Measurements from ENCODE around the gene KCNQ1OT1.
A peak's percentile ranks its signal among the peaks of the same experiment; 100 is the strongest.

The KCNQ1OT1 gene

GRCh38 chr11:2630679-2631078, 69.1 kb downstream of the KCNQ1OT1 start:
- Mint-ChIP-seq H3K36me3 (peaks cover 90% of the 10 kb centered on the region), H3K4me1 (no peaks in the 10 kb centered on the region), H3K4me3 (no peak overlapping the region), H3K27ac (no peak overlapping the region), H3K27me3 (no peaks in the 10 kb centered on the region), H3K9me3 (peaks cover 27% of the 10 kb centered on the region)
- ATAC-seq: no peak

- ATAC-seq: no peak
- Mint-ChIP-seq H3K36me3 (peaks cover 92% of the 10 kb centered on the region), H3K27me3 (no peaks in the 10 kb centered on the region), H3K9me3 (peaks cover 11% of the 10 kb centered on the region), H3K4me1 (peaks cover 14% of the 10 kb centered on the region), H3K4me3 (no peak overlapping the region), H3K27ac (no peak overlapping the region)
Measured at GRCh38 chr11:2625183-2625582, 74.6 kb downstream of the KCNQ1OT1 start.

- Mint-ChIP-seq H3K36me3 (peaks cover 80% of the 10 kb centered on the region), H3K9me3 (no peaks in the 10 kb centered on the region), H3K27me3 (no peaks in the 10 kb centered on the region), H3K4me3 (no peak overlapping the region), H3K27ac (peak overlapping the region; percentile 53), H3K4me1 (peaks cover 14% of the 10 kb centered on the region)
- ATAC-seq: no peak
Measured at GRCh38 chr11:2621894-2622293, 77.9 kb downstream of the KCNQ1OT1 start.

- Mint-ChIP-seq H3K27ac (no peak overlapping the region), H3K4me1 (peaks cover 8% of the 10 kb centered on the region), H3K36me3 (peaks cover 78% of the 10 kb centered on the region), H3K9me3 (peaks cover 29% of the 10 kb centered on the region), H3K27me3 (no peaks in the 10 kb centered on the region), H3K4me3 (no peak overlapping the region)
- ATAC-seq: no peak
Measured at GRCh38 chr11:2612884-2613571, 86.8 kb downstream of the KCNQ1OT1 start.

- no peaks in the 10 kb centered on the region for H3K4me1 Mint-ChIP-seq
- ATAC-seq: no peak
- peaks cover 30% of the 10 kb centered on the region for H3K9me3 Mint-ChIP-seq
- H3K4me3 Mint-ChIP-seq: no peak overlapping the region
- no peak overlapping the region for H3K27ac Mint-ChIP-seq
- H3K27me3 Mint-ChIP-seq: no peaks in the 10 kb centered on the region
- H3K36me3 Mint-ChIP-seq: peaks cover 83% of the 10 kb centered on the region
Measured at GRCh38 chr11:2609345-2609744, 90.4 kb downstream of the KCNQ1OT1 start.

GRCh38 chr11:2599561-2600189, 100.1 kb downstream of the KCNQ1OT1 start:
- no peaks in the 10 kb centered on the region for H3K4me1 Mint-ChIP-seq
- peaks cover 5% of the 10 kb centered on the region for H3K9me3 Mint-ChIP-seq
- H3K27me3 Mint-ChIP-seq: no peaks in the 10 kb centered on the region
- ATAC-seq: no peak
- no peak overlapping the region for H3K27ac Mint-ChIP-seq
- no peak overlapping the region for H3K4me3 Mint-ChIP-seq
- H3K36me3 Mint-ChIP-seq: peaks cover 68% of the 10 kb centered on the region

GRCh38 chr11:2595204-2595603, 104.6 kb downstream of the KCNQ1OT1 start:
- H3K27me3 Mint-ChIP-seq: no peaks in the 10 kb centered on the region
- H3K27ac Mint-ChIP-seq: no peak overlapping the region
- H3K4me3 Mint-ChIP-seq: no peak overlapping the region
- H3K9me3 Mint-ChIP-seq: peaks cover 3% of the 10 kb centered on the region
- H3K36me3 Mint-ChIP-seq: peaks cover 87% of the 10 kb centered on the region
- no peak for ATAC-seq
- no peaks in the 10 kb centered on the region for H3K4me1 Mint-ChIP-seq

- no peak for ATAC-seq
- no peaks in the 10 kb centered on the region for H3K4me1 Mint-ChIP-seq
- peaks cover 92% of the 10 kb centered on the region for H3K36me3 Mint-ChIP-seq
- H3K27me3 Mint-ChIP-seq: no peaks in the 10 kb centered on the region
- no peak overlapping the region for H3K27ac Mint-ChIP-seq
- H3K9me3 Mint-ChIP-seq: peaks cover 3% of the 10 kb centered on the region
- H3K4me3 Mint-ChIP-seq: no peak overlapping the region
Measured at GRCh38 chr11:2594267-2594666, 105.5 kb downstream of the KCNQ1OT1 start.

- Mint-ChIP-seq H3K27ac (no peak overlapping the region), H3K4me1 (no peaks in the 10 kb centered on the region), H3K27me3 (no peaks in the 10 kb centered on the region), H3K9me3 (peaks cover 3% of the 10 kb centered on the region), H3K36me3 (peaks cover 86% of the 10 kb centered on the region), H3K4me3 (no peak overlapping the region)
- ATAC-seq: no peak
Measured at GRCh38 chr11:2593393-2593950, 106.3 kb downstream of the KCNQ1OT1 start.

- peaks cover 3% of the 10 kb centered on the region for H3K9me3 Mint-ChIP-seq
- H3K4me1 Mint-ChIP-seq: no peaks in the 10 kb centered on the region
- no peak for ATAC-seq
- no peaks in the 10 kb centered on the region for H3K27me3 Mint-ChIP-seq
- H3K36me3 Mint-ChIP-seq: peaks cover 84% of the 10 kb centered on the region
- no peak overlapping the region for H3K27ac Mint-ChIP-seq
- no peak overlapping the region for H3K4me3 Mint-ChIP-seq
Measured at GRCh38 chr11:2592559-2593392, 107.0 kb downstream of the KCNQ1OT1 start.

- H3K27ac Mint-ChIP-seq: no peak overlapping the region
- H3K4me1 Mint-ChIP-seq: no peaks in the 10 kb centered on the region
- H3K36me3 Mint-ChIP-seq: peaks cover 74% of the 10 kb centered on the region
- no peak for ATAC-seq
- H3K4me3 Mint-ChIP-seq: no peak overlapping the region
- no peaks in the 10 kb centered on the region for H3K27me3 Mint-ChIP-seq
- peaks cover 3% of the 10 kb centered on the region for H3K9me3 Mint-ChIP-seq
Measured at GRCh38 chr11:2591805-2592204, 108.0 kb downstream of the KCNQ1OT1 start.

- ATAC-seq: no peak
- Mint-ChIP-seq H3K27ac (no peak overlapping the region), H3K27me3 (no peaks in the 10 kb centered on the region), H3K4me1 (no peaks in the 10 kb centered on the region), H3K36me3 (peaks cover 67% of the 10 kb centered on the region), H3K9me3 (peaks cover 3% of the 10 kb centered on the region), H3K4me3 (no peak overlapping the region)
Measured at GRCh38 chr11:2590965-2591754, 108.6 kb downstream of the KCNQ1OT1 start.

- no peak overlapping the region for H3K27ac Mint-ChIP-seq
Measured at GRCh38 chr11:2590131-2590964, 109.4 kb downstream of the KCNQ1OT1 start.

GRCh38 chr11:2589538-2589934, 110.3 kb downstream of the KCNQ1OT1 start:
- no peaks in the 10 kb centered on the region for H3K9me3 Mint-ChIP-seq
- no peak overlapping the region for H3K27ac Mint-ChIP-seq
- ATAC-seq: no peak
- no peaks in the 10 kb centered on the region for H3K4me1 Mint-ChIP-seq
- no peaks in the 10 kb centered on the region for H3K27me3 Mint-ChIP-seq
- H3K36me3 Mint-ChIP-seq: peaks cover 54% of the 10 kb centered on the region
- no peak overlapping the region for H3K4me3 Mint-ChIP-seq

More at GRCh38 chr11:2590131-2590964, 109.4 kb downstream of the KCNQ1OT1 start:
- Mint-ChIP-seq H3K27me3 (no peaks in the 10 kb centered on the region), H3K4me3 (no peak overlapping the region), H3K36me3 (peaks cover 59% of the 10 kb centered on the region), H3K4me1 (no peaks in the 10 kb centered on the region), H3K9me3 (no peaks in the 10 kb centered on the region)
- no peak for ATAC-seq
